OCI-LY1 (cell line): Measurements from ENCODE around the gene SPATA16.

ENCODE experiments used
- H2AFZ ChIP-seq: fragments of 200-600 bp; sonication (generic), shearing (Covaris generic); 2 replicates; pipeline ENCODE4 v1.6.0; 2014; ENCODE audit warnings: antibody characterized with exemption, mild to moderate bottlenecking, low read length
- H3F3A ChIP-seq: fragments of 200-600 bp; sonication (generic), shearing (Covaris generic); 2 replicates; pipeline ENCODE4 v1.6.0; 2014; ENCODE audit warnings: mild to moderate bottlenecking, antibody characterized with exemption, low read length, moderate library complexity; ENCODE audit not compliant: insufficient read depth
- H3K27ac ChIP-seq: fragments of 200-600 bp; sonication (generic); 2 replicates; pipeline ENCODE4 v1.5.1; 2014; ENCODE audit warnings: low read length, mixed run types, mild to moderate bottlenecking, low read depth; ENCODE audit not compliant: poor library complexity, severe bottlenecking
- H3K27me3 ChIP-seq: fragments of 200-600 bp; sonication (generic); 2 replicates; pipeline ENCODE4 v1.6.0; 2014; ENCODE audit warnings: antibody characterized with exemption, mild to moderate bottlenecking, low read length, moderate library complexity; ENCODE audit not compliant: insufficient read depth
- H3K36me3 ChIP-seq: fragments of 200-600 bp; sonication (generic); 2 replicates; pipeline ENCODE4 v1.6.1; 2014; ENCODE audit warnings: mild to moderate bottlenecking, antibody characterized with exemption, low read length, moderate library complexity, mixed read lengths; ENCODE audit not compliant: insufficient read depth
- H3K4me1 ChIP-seq: fragments of 200-600 bp; sonication (generic); 2 replicates; pipeline ENCODE4 v1.5.1; 2014; ENCODE audit warnings: mild to moderate bottlenecking, low read length, moderate library complexity; ENCODE audit not compliant: insufficient read depth, severe bottlenecking
- H3K4me2 ChIP-seq: fragments of 200-600 bp; sonication (generic), shearing (Covaris generic); 2 replicates; pipeline ENCODE4 v1.6.1; 2014; ENCODE audit warnings: low read length
- H3K4me3 ChIP-seq: fragments of 200-600 bp; sonication (generic); 2 replicates; pipeline ENCODE4 v1.5.1; 2014; ENCODE audit warnings: low read length, low read depth, mild to moderate bottlenecking, mixed read lengths; ENCODE audit not compliant: poor library complexity, severe bottlenecking
- H3K79me2 ChIP-seq: fragments of 200-600 bp; shearing (Covaris generic); 2 replicates; pipeline ENCODE4 v1.6.1; 2016; ENCODE audit warnings: mixed run types, low read length, mixed read lengths; ENCODE audit not compliant: insufficient read depth
- H3K9ac ChIP-seq: fragments of 200-600 bp; sonication (generic), shearing (Covaris generic); 2 replicates; pipeline ENCODE4 v1.6.1; 2014; ENCODE audit warnings: mild to moderate bottlenecking, low read length, mixed read lengths
- H3K9me2 ChIP-seq: fragments of 200-600 bp; sonication (generic), shearing (Covaris generic); 2 replicates; pipeline ENCODE4 v1.6.1; 2014; ENCODE audit warnings: low read depth, mild to moderate bottlenecking, low read length, mixed read lengths
- H3K9me3 ChIP-seq: fragments of 200-600 bp; shearing (Covaris generic); 2 replicates; pipeline ENCODE4 v1.6.1; 2014; ENCODE audit warnings: low read length, mixed read lengths
- H4K20me1 ChIP-seq: fragments of 200-600 bp; sonication (generic), shearing (Covaris generic); 2 replicates; pipeline ENCODE4 v1.6.0; 2016; ENCODE audit warnings: mild to moderate bottlenecking, low read length; ENCODE audit not compliant: insufficient read depth
- EZH2 ChIP-seq: fragments of 200-600 bp; sonication (generic), shearing (Covaris generic); IDR thresholded peaks from 2 replicates; pipeline ENCODE4 v1.8.0; 2017; ENCODE audit warnings: borderline replicate concordance, mixed run types, mild to moderate bottlenecking, antibody characterized with exemption, low read length, moderate library complexity, mixed read lengths
- TF ChIP-seq, protein P1 (sequence below): fragments of 200-600 bp; sonication (generic), shearing (Covaris generic); IDR thresholded peaks from 2 replicates; pipeline ENCODE4 v1.5.1; 2017; ENCODE audit warnings: mild to moderate bottlenecking, antibody characterized with exemption, low read length, moderate library complexity, mixed read lengths

Gene SPATA16

DNA sequence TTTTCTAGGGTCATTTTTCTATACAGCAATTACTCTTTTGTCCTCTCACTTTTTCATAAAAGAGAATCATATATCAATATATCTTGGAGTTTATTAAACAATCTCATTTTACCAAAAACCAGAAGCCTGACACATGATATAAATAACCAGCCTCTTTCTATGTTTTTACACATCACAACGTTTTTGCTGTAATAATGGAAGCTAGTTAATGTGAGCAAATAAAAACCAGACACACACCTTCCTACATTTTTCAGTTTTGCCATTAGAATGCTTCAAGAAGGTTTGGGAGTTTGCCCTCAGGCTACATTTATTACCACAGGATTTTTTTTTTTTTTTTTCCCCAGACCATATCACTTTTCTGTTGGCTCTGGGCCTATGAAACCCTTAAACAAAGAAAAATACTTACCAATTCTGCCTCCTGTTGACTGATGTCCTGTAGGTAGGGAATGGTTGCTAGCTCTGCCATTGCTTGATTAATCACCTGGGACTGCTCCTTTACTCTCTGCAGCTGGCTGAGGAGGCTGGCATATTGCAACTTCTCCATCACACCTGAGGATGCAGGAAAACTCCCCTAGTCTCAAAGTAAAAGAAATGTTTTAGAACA, 225.0 kb downstream of the SPATA16 start:
- Histone ChIP-seq H3K9ac (no peak overlapping the region), H2AFZ (no peak overlapping the region), H4K20me1 (no peaks in the 10 kb centered on the region), H3K27me3 (no peaks in the 10 kb centered on the region), H3K9me3 (no peaks in the 10 kb centered on the region), H3F3A (no peaks in the 10 kb centered on the region), H3K36me3 (no peaks in the 10 kb centered on the region), H3K79me2 (no peaks in the 10 kb centered on the region), H3K4me3 (no peak overlapping the region), H3K9me2 (no peaks in the 10 kb centered on the region), H3K27ac (no peak overlapping the region), H3K4me1 (no peaks in the 10 kb centered on the region), H3K4me2 (no peak overlapping the region)
- TF ChIP-seq EZH2 = no peak
- TF ChIP-seq, protein P1, sequence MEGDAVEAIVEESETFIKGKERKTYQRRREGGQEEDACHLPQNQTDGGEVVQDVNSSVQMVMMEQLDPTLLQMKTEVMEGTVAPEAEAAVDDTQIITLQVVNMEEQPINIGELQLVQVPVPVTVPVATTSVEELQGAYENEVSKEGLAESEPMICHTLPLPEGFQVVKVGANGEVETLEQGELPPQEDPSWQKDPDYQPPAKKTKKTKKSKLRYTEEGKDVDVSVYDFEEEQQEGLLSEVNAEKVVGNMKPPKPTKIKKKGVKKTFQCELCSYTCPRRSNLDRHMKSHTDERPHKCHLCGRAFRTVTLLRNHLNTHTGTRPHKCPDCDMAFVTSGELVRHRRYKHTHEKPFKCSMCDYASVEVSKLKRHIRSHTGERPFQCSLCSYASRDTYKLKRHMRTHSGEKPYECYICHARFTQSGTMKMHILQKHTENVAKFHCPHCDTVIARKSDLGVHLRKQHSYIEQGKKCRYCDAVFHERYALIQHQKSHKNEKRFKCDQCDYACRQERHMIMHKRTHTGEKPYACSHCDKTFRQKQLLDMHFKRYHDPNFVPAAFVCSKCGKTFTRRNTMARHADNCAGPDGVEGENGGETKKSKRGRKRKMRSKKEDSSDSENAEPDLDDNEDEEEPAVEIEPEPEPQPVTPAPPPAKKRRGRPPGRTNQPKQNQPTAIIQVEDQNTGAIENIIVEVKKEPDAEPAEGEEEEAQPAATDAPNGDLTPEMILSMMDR = no peak

DNA sequence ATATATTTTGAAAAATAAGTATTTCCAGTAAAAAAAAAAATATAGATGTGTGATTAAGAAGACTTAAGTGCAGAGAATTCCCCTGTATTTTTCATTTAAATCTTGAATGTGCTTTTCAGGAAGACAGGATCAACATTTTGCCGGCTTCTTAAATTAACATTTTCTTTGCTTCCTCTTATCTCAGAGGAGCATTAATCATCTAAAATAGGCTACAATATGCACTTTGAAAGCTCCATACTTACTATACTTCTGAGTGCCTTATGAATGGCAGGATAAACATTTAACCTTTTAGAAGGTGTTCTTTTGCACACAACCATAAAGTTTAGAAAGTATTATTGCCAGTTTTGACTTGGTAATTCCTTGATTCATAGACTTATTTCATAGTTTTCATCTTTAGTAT, 226.2 kb downstream of the SPATA16 start:
- Histone ChIP-seq H3K9me3 (no peaks in the 10 kb centered on the region), H3K9ac (no peak overlapping the region), H4K20me1 (no peaks in the 10 kb centered on the region), H3K4me2 (no peak overlapping the region), H2AFZ (no peak overlapping the region), H3K27me3 (no peaks in the 10 kb centered on the region), H3K9me2 (no peaks in the 10 kb centered on the region), H3K27ac (no peak overlapping the region), H3K79me2 (no peaks in the 10 kb centered on the region), H3F3A (no peaks in the 10 kb centered on the region), H3K36me3 (no peaks in the 10 kb centered on the region), H3K4me1 (no peaks in the 10 kb centered on the region), H3K4me3 (no peak overlapping the region)
- TF ChIP-seq, protein P1 = no peak
- TF ChIP-seq EZH2 = no peak

DNA sequence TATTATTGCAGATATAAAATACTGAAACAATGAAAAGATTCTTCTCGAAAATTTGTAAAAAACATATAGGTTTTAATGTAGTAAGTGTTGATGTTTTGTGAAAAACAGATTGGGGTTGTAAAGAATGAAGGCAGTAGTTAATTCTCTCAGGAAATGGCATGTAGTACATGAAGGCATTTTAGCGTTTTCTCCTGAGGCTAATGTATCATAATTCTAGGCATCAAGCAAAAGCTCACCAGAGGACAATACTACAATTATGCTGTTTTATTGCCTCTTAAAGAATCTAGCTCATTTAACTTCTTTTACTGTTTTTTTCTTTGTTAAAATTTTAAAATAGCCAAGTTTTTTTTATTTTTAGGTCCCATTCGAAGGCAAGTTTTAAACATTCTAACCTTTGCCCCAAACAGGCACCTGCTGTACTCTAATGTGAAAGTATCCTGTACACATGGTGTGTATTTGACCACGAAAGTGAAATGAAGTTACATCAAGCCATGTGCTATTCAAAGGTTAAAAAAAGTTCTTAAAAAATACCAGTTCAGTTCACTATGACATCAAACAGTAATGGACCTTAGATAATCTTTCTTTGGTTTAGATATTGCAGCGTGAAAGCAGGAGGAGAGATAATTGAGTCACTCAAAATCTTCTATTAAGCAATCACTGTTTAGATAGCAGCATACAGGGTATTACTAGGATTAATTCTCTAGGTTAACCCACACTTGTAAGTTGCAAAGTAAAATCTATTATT, 227.0 kb downstream of the SPATA16 start:
- TF ChIP-seq, protein P1 = no peak
- no peak for TF ChIP-seq EZH2
- Histone ChIP-seq H3K9ac (no peak overlapping the region), H2AFZ (no peak overlapping the region), H3F3A (no peaks in the 10 kb centered on the region), H3K4me2 (no peak overlapping the region), H3K4me3 (no peak overlapping the region), H3K9me3 (no peaks in the 10 kb centered on the region), H4K20me1 (no peaks in the 10 kb centered on the region), H3K27me3 (no peaks in the 10 kb centered on the region), H3K27ac (no peak overlapping the region), H3K4me1 (no peaks in the 10 kb centered on the region), H3K79me2 (no peaks in the 10 kb centered on the region), H3K9me2 (no peaks in the 10 kb centered on the region), H3K36me3 (no peaks in the 10 kb centered on the region)
